Epithelial cell of proximal tubule (primary cell): ENCODE measurements around the gene MME. TPM values are rescaled to one million over a fixed set of nuclear protein-coding genes. Genes with fewer than 3 reads are reported as not detected.

Experiments used
- DNase-seq: peaks from one replicate; pipeline ENCODE4 v3.0.0-alpha.2; 2011; ENCODE audit warnings: low read depth
- H3K4me3 ChIP-seq: 2 replicates; pipeline ENCODE4 v1.5.1; 2011; ENCODE audit warnings: low read depth, mild to moderate bottlenecking, low read length
- CTCF ChIP-seq: conservative IDR thresholded peaks from 2 replicates; pipeline ENCODE4 v1.5.1; 2012; ENCODE audit warnings: low read depth, mild to moderate bottlenecking, low read length
- total RNA-seq: library from RNA; depleted of rRNA; stranded (reverse); fragments of >200 nt; gene quantifications from 2 replicates; pipeline ENCODE4 v1.2.3, GENCODE V29; 2015

The MME gene
- 20.1 and 61.6 TPM in 2 replicates for total RNA-seq

GRCh38 chr3:155079746-155080487 is at the start of gene MME:
MME (plus strand) TSS chr3:155080319; CDS start chr3:155084168, 3,849 bp downstream.
- peak within 1 kb of the TSS; percentile 75 for H3K4me3 ChIP-seq
- no peak for TF ChIP-seq CTCF
- no peak for DNase-seq

GRCh38 chr3:155031186-155031585 is 48.9 kb upstream of the MME start:
- H3K4me3 ChIP-seq: no peak overlapping the region
- no peak for TF ChIP-seq CTCF
- no peak for DNase-seq

GRCh38 chr3:155032918-155033317 is 47.2 kb upstream of the MME start:
- DNase-seq: no peak
- no peak for TF ChIP-seq CTCF
- H3K4me3 ChIP-seq: no peak overlapping the region

- no peak overlapping the region for H3K4me3 ChIP-seq
- TF ChIP-seq CTCF: no peak
- DNase-seq: no peak
These were observed 45.3 kb upstream of the MME start for GRCh38 chr3:155034786-155035185.

- TF ChIP-seq CTCF: no peak
- DNase-seq: no peak
- no peak overlapping the region for H3K4me3 ChIP-seq
These were observed 44.6 kb upstream of the MME start for GRCh38 chr3:155035553-155035952.

- DNase-seq: no peak
- TF ChIP-seq CTCF: no peak
- H3K4me3 ChIP-seq: no peak overlapping the region
These were observed 42.5 kb upstream of the MME start for GRCh38 chr3:155037508-155038202.
